NCI-H1436 treated with DMSO at 0.1 percent for 48 hours (cell line): ENCODE data around the gene TGFA.

Experiments used
- DNase-seq: peaks from one replicate; lab custom pipeline; 2025; lab: John Stamatoyannopoulos, UW

Gene TGFA

GRCh38 chr2:70523996-70524965 is 29.3 kb downstream of the TGFA start:
- DNase-seq: no peak

GRCh38 chr2:70523672-70523995 is 30.0 kb downstream of the TGFA start:
- DNase-seq: no peak

- DNase-seq: no peak
Observed at GRCh38 chr2:70522627-70523026, 31.0 kb downstream of the TGFA start.

- no peak for DNase-seq
Observed at GRCh38 chr2:70520825-70521224, 32.8 kb downstream of the TGFA start.

GRCh38 chr2:70519453-70519852 is 34.2 kb downstream of the TGFA start:
- DNase-seq: no peak

- DNase-seq: no peak
Observed at GRCh38 chr2:70518557-70518956, 35.1 kb downstream of the TGFA start.

GRCh38 chr2:70517804-70518203 is 35.8 kb downstream of the TGFA start:
- no peak for DNase-seq

GRCh38 chr2:70516596-70516995 is 37.0 kb downstream of the TGFA start:
- no peak for DNase-seq

GRCh38 chr2:70515938-70516337 is 37.7 kb downstream of the TGFA start:
- no peak for DNase-seq

- no peak for DNase-seq
Observed at GRCh38 chr2:70514612-70515055, 39.0 kb downstream of the TGFA start.

GRCh38 chr2:70513738-70514137 is 39.9 kb downstream of the TGFA start:
- DNase-seq: no peak

- DNase-seq: no peak
Observed at GRCh38 chr2:70511971-70512729, 41.5 kb downstream of the TGFA start.

GRCh38 chr2:70510313-70510712 is 43.3 kb downstream of the TGFA start:
- DNase-seq: no peak

GRCh38 chr2:70509565-70509964 is 44.1 kb downstream of the TGFA start:
- DNase-seq: no peak

GRCh38 chr2:70508711-70509462 is 44.7 kb downstream of the TGFA start:
- no peak for DNase-seq

GRCh38 chr2:70505613-70506391 is 47.8 kb downstream of the TGFA start:
- DNase-seq: no peak

- no peak for DNase-seq
Observed at GRCh38 chr2:70504750-70505149, 48.9 kb downstream of the TGFA start.

GRCh38 chr2:70503896-70504295 is 49.7 kb downstream of the TGFA start:
- no peak for DNase-seq

- no peak for DNase-seq
Observed at GRCh38 chr2:70501728-70502127, 51.9 kb downstream of the TGFA start.

- no peak for DNase-seq
Observed at GRCh38 chr2:70501215-70501614, 52.4 kb downstream of the TGFA start.

GRCh38 chr2:70499253-70499652 is 54.4 kb downstream of the TGFA start:
- DNase-seq: no peak

GRCh38 chr2:70498528-70498927 is 55.1 kb downstream of the TGFA start:
- no peak for DNase-seq
